GM12865 (cell line): Measurements from ENCODE around the gene GLP1R.

Source experiments
- DNase-seq: peaks from one replicate; pipeline ENCODE4 v3.0.0; 2010; ENCODE audit warnings: low read depth
- H3K4me3 ChIP-seq: 2 replicates; pipeline ENCODE4 v1.5.1; 2011; ENCODE audit warnings: mild to moderate bottlenecking, low read depth, low read length, control low read depth
- CTCF ChIP-seq: IDR thresholded peaks from 2 replicates; pipeline ENCODE4 v1.5.1; 2011; ENCODE audit warnings: low read length, control low read depth, low read depth, inconsistent platforms; ENCODE audit not compliant: insufficient read depth; ENCODE audit errors: missing control alignments

GLP1R gene

DNA sequence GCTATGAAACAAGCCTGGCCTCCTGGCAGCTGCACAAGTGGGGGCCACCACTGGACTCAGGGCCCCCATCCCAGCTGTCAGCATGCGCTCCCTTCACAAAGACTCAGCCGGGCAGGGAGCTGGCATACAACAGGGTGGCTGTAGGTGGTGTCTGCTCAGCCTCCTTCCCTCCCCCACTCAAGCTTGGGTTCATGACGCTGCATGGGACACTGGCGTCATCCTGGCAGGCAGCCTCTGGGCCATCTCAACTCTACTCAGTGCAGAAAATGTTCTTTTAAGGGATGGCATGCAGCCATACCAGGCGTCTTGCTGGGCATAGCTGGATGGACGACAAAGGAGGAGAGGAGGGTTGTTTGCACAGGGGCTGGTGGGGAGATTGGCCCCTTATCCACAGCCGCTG lies 35.9 kb downstream of the GLP1R start:
- no peak overlapping the region for H3K4me3 ChIP-seq
- DNase-seq, result no peak
- TF ChIP-seq CTCF, result no peak

- TF ChIP-seq CTCF, result no peak
- no peak for DNase-seq
- H3K4me3 ChIP-seq, result no peak overlapping the region
Observed at GRCh38 chr6:39085129-39085797, 36.7 kb downstream of the GLP1R start.

GRCh38 chr6:39086294-39086693 lies 37.7 kb downstream of the GLP1R start:
- DNase-seq, result peak; percentile 84
- H3K4me3 ChIP-seq, result no peak overlapping the region
- TF ChIP-seq CTCF, result no peak

DNA sequence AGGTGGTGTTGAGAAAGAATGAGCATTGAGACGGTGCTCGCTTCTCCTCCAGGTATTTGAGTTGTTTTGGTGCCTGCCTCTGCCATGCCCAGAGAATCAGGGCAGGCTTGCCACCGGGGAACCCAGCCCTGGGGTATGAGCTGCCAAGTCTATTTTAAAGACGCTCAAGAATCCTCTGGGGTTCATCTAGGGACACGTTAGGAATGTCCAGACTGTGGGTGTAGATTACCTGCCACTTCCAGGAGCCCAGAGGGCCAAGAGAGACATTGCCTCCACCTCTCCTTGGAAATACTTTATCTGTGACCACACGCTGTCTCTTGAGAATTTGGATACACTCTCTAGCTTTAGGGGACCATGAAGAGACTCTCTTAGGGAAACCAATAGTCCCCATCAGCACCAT lies 38.1 kb downstream of the GLP1R start:
- DNase-seq, result no peak
- no peak for TF ChIP-seq CTCF
- no peak overlapping the region for H3K4me3 ChIP-seq

DNA sequence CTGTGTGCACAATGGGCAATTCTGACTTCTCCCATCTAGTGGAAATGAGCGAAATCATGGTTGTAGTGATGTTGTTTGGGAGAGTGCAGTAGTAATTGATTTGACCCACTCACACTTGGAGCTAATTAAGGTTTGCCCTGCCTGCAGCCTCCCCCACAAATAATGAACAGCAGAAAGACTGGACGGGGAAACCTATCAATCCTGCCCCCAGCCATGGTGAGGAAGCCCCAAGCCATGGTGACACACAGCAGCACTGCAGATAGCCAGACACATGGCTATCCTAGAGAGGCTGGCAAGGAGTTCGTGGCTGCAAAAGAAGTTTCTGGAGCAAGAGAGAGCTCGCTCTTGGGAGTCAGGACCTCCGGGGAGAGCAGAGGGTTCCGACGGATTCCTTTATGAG lies 38.6 kb downstream of the GLP1R start:
- no peak for DNase-seq
- no peak for TF ChIP-seq CTCF
- H3K4me3 ChIP-seq, result no peak overlapping the region

DNA sequence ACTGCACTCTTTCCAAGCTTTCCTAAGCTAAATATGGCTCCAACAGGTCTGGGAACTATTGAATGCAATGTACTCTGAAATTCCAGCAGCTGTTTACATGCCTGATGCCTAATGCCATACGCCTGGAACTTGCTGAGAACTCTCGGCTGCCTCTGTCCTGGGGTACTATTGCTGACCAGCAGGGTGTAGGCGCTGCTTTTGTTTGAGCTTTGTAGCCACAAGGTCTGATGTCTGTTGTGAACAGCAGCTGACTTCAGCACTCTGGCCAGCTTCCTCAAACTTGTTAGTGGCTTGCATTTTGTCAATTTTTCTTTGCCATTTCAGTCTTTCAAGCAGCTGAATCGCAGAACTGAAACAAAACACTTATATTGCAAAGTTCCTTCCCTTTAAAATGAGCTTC lies 39.8 kb downstream of the GLP1R start:
- peak; percentile 20 for TF ChIP-seq CTCF
- H3K4me3 ChIP-seq, result no peak overlapping the region
- peak; percentile 44 for DNase-seq

GRCh38 chr6:39090036-39090435 lies 41.5 kb downstream of the GLP1R start:
- DNase-seq, result no peak
- no peak for TF ChIP-seq CTCF
- no peak overlapping the region for H3K4me3 ChIP-seq
